ENCODE measurements around the gene ELOA.

DNA sequence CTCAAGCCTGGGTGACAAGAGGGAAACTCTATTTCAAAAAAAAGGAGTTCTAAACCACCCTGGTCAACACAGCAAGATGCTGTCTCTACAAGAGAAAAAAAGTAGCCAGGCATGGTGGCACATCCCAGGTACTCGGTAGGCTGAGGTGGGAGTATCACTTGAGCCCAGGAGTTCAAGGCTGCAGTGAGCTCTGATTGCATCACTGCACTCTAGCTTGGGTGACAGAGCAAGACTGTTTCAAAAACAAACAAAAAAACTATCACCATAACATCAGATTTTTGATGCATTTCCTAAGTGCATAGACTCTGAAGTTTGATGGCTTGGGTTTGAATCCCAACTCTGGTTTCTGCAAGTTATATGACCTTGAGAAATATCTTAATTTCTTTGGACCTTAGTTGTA, 9.6 kb downstream of the ELOA start:
- TF ChIP-seq POLR2AphosphoS5 (IDR thresholded peaks at IDR 0.05; ENCODE audit: low read depth, low read length) (no peak), POLR2A (IDR thresholded peaks at IDR 0.05; ENCODE audit: low read depth, low read length) (no peak), TAF1 (IDR thresholded peaks at IDR 0.05; ENCODE audit: borderline replicate concordance, low read depth, low read length) (no peak)
